Body of pancreas (tissue), 4 donors: ENCODE measurements around the gene OR5M3.

Experiments used
- POLR2A ChIP-seq, 3 donors: fragments of 450-650 bp; IDR thresholded peaks; one replicate each; pipeline ENCODE4 v1.6.1; 2016; ENCODE audit warnings: antibody characterized with exemption in 3 of 3, mild to moderate bottlenecking in 2 of 3
- TF ChIP-seq, protein P1 (sequence below), 7 experiments: fragments of 450-650 bp in 4 of 7; fragments of 200-600 bp in 3 of 7; sonication (generic) in 3 of 7; IDR thresholded peaks; one replicate each; pipeline ENCODE4 v1.5.1; 2016 to 2019; ENCODE audit warnings: antibody characterized with exemption in 7 of 7

- TF ChIP-seq, protein P1, sequence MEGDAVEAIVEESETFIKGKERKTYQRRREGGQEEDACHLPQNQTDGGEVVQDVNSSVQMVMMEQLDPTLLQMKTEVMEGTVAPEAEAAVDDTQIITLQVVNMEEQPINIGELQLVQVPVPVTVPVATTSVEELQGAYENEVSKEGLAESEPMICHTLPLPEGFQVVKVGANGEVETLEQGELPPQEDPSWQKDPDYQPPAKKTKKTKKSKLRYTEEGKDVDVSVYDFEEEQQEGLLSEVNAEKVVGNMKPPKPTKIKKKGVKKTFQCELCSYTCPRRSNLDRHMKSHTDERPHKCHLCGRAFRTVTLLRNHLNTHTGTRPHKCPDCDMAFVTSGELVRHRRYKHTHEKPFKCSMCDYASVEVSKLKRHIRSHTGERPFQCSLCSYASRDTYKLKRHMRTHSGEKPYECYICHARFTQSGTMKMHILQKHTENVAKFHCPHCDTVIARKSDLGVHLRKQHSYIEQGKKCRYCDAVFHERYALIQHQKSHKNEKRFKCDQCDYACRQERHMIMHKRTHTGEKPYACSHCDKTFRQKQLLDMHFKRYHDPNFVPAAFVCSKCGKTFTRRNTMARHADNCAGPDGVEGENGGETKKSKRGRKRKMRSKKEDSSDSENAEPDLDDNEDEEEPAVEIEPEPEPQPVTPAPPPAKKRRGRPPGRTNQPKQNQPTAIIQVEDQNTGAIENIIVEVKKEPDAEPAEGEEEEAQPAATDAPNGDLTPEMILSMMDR (IDR thresholded peaks at IDR 0.05): no peak
- no peak for TF ChIP-seq POLR2A (IDR thresholded peaks at IDR 0.05)
Measured at GRCh38 chr11:56453521-56453920, 19.6 kb downstream of the OR5M3 start.
